ENCODE data around the gene GRIP2. TPM values are rescaled to one million over a fixed set of nuclear protein-coding genes. Genes with fewer than 3 reads are reported as not detected.

GRIP2 gene
- total and polyA plus RNA-seq, 10 donors: 0.15 to 3.7 (median 1.2) TPM

DNA sequence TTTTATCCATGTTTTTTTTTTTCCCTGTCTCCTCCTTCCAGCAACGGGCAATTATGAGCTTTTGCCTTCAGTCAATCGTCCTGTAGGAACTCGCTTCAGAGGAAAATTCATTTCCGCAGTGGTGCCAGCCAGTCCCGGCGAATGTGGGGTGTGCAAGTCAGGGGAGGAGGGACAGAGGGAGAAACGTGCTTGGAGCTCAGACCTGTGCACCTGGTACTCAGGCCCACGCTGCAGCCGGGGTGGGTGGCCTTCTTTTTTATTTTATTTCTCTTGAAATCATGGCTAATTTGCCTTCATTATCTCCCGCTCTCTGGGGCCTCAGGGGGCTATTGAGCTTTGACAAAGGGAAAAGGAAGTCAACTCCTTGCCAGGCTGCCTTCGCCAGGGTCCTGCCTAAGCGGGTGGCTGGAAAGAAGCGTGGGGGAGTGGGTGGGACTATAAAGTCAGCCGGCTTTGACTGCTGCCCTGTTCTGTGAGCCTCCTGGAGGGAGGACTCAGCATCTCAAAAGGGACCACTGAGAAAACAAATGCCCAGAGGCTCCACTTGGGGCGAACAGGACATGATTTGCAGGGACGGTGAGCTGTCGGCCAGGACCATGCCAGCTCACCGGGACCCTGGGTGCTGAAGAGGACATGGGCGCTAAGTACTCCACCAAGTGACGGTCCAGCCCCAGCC, 5.5 kb downstream of the GRIP2 start:
- DNase-seq: peak; percentile 62
- intact Hi-C loops (cut with DNase I; ENCODE audit: low total_unique reads): no loop called here
- no peaks in the 10 kb centered on the region for H3K36me3 ChIP-seq
- H3K27ac ChIP-seq: peak overlapping the region in 4 of 8 donors; percentile 33 to 53 (median 41)
- peak overlapping the region in 1 of 8 donors; percentile 5 for H3K4me3 ChIP-seq
- H3K27me3 ChIP-seq (replicated peaks in 1 of 7): peaks cover 0 to 18% (median 0%) of the 10 kb centered on the region in 7 donors
- TF ChIP-seq POLR2AphosphoS5 (IDR thresholded peaks at IDR 0.05) (no peak), POLR2A (IDR thresholded peaks at IDR 0.05) (no peak)
- TF ChIP-seq, protein P1, sequence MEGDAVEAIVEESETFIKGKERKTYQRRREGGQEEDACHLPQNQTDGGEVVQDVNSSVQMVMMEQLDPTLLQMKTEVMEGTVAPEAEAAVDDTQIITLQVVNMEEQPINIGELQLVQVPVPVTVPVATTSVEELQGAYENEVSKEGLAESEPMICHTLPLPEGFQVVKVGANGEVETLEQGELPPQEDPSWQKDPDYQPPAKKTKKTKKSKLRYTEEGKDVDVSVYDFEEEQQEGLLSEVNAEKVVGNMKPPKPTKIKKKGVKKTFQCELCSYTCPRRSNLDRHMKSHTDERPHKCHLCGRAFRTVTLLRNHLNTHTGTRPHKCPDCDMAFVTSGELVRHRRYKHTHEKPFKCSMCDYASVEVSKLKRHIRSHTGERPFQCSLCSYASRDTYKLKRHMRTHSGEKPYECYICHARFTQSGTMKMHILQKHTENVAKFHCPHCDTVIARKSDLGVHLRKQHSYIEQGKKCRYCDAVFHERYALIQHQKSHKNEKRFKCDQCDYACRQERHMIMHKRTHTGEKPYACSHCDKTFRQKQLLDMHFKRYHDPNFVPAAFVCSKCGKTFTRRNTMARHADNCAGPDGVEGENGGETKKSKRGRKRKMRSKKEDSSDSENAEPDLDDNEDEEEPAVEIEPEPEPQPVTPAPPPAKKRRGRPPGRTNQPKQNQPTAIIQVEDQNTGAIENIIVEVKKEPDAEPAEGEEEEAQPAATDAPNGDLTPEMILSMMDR (IDR thresholded peaks at IDR 0.05 in 8 of 11, conservative IDR thresholded peaks at IDR 0.05 in 3 of 11): no peak
- no peaks in the 10 kb centered on the region for H3K9me3 ChIP-seq
- H3K4me1 ChIP-seq: peaks cover 0 to 29% (median 0%) of the 10 kb centered on the region in 6 donors
- 31 to 44% (median 36%) methylated on average over 16 to 20 of the region's 20 CpGs for WGBS, 5 donors

DNA sequence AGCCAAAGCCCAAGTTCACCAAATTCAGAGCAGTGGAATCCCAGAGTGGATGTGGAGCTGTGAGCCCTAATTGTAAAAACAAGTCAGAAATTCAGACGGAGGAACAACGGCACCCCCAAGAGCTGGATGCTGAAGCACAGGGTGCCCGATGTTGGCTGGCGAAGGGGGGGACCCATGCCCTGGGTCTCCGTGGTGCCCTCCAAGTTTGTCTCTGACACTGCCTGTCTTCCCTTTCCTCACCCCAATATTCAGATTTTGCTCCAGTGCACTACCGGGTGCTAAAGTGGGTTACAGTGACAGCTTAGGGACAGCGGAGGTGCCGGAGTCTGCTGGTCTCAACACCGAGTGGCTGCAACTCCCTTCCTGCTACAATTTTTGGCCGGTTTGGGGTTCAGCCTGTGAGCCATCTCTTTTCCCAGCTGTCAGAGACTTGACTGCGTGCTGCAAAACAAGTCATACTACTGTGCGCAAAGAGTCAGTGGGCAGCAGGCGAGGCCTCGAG, 6.6 kb downstream of the GRIP2 start:
- H3K4me1 ChIP-seq: peaks cover 0 to 29% (median 0%) of the 10 kb centered on the region in 6 donors
- TF ChIP-seq POLR2A (IDR thresholded peaks at IDR 0.05) (no peak), POLR2AphosphoS5 (IDR thresholded peaks at IDR 0.05) (no peak)
- TF ChIP-seq, protein P1 (IDR thresholded peaks at IDR 0.05 in 8 of 11, conservative IDR thresholded peaks at IDR 0.05 in 3 of 11): no peak
- WGBS, 5 donors: 85 to 94% (median 89%) methylated on average over 14 of the region's 14 CpGs
- H3K27me3 ChIP-seq (replicated peaks in 1 of 7): peaks cover 0 to 18% (median 0%) of the 10 kb centered on the region in 7 donors
- peak; percentile 44 for DNase-seq
- intact Hi-C loops (cut with DNase I; ENCODE audit: low total_unique reads): no loop called here
- H3K9me3 ChIP-seq: no peaks in the 10 kb centered on the region
- no peak overlapping the region for H3K4me3 ChIP-seq
- no peaks in the 10 kb centered on the region for H3K36me3 ChIP-seq
- no peak overlapping the region for H3K27ac ChIP-seq

DNA sequence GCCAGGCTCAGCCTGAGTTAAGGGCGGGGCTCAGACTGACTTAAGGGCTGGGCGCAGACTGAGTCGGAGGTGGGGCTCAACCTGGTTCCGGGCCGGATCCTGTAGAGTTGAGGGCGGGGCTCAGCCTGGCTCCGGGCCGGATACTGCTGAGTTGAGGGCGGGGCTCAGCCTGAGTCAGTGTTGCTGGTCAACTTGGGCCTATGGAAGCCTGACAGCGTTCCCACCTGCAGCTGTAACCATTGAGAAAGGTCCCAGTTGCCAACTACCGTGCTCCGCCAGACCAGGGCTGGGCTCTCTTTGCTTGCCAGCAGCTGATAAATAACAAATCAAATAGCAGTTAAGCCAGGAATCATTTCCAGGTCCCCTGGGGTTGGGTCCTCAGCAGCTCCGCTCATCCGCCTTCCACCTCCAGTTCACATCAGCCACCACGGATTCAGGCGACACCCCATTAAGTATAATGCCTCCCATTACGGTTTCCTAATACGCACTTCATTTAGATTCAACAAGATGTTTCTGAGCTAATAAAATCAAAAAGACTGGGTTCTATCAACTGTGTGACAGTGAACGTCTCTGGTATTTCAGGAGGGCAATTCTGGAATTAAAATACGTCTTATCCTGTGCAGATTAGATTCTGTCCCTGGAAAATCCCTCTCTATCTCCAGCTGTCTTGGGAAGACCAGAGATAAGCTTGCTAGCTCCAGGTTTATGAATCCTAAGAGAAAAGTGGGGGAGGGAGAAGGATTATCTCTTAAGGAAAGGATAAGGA, 7.3 kb downstream of the GRIP2 start:
- intact Hi-C loops (cut with DNase I; ENCODE audit: low total_unique reads): no loop called here
- peak; percentile 73 for DNase-seq
- no peak overlapping the region for H3K4me3 ChIP-seq
- H3K36me3 ChIP-seq: no peaks in the 10 kb centered on the region
- WGBS, 5 donors: 59 to 77% (median 75%) methylated on average over 20 of the region's 20 CpGs
- H3K27me3 ChIP-seq (replicated peaks in 1 of 7): peaks cover 0 to 18% (median 0%) of the 10 kb centered on the region in 7 donors
- H3K27ac ChIP-seq: peak overlapping the region in 2 of 8 donors; percentile 11 to 47
- TF ChIP-seq POLR2AphosphoS5 (IDR thresholded peaks at IDR 0.05): peak in 2 of 3 donors; percentile 18 to 30
- no peak for TF ChIP-seq POLR2A (IDR thresholded peaks at IDR 0.05)
- TF ChIP-seq, protein P1 (IDR thresholded peaks at IDR 0.05 in 8 of 11, conservative IDR thresholded peaks at IDR 0.05 in 3 of 11): no peak
- peaks cover 0 to 29% (median 0%) of the 10 kb centered on the region in 6 donors for H3K4me1 ChIP-seq
- no peaks in the 10 kb centered on the region for H3K9me3 ChIP-seq

All from spleen (tissue), 11 donors.